ENCODE data around the gene CNTN6.

CNTN6 gene

DNA sequence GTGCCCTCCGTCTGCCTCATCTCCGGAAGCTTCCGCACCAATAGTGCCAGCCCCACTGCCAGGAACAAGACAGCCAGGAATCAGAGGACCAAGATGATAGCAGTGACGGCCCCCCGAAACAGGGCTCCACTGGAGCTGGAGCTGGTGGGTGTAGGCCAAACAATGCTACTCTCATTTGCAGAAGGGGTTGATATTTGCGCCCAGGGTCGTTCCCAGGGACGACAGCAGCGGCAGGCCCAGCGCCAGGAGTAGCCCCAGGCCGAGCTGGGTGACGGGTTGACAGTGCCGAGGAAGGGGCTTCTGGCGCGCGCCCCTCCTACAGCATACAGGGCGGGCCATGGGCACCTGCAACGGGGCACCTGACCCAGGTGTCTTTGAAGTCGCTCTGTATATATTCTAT lies 301.4 kb downstream of the CNTN6 start:
- TF ChIP-seq ZFX (IDR thresholded peaks at IDR 0.05; ENCODE audit: borderline replicate concordance) = no peak
- TF ChIP-seq, protein P1, sequence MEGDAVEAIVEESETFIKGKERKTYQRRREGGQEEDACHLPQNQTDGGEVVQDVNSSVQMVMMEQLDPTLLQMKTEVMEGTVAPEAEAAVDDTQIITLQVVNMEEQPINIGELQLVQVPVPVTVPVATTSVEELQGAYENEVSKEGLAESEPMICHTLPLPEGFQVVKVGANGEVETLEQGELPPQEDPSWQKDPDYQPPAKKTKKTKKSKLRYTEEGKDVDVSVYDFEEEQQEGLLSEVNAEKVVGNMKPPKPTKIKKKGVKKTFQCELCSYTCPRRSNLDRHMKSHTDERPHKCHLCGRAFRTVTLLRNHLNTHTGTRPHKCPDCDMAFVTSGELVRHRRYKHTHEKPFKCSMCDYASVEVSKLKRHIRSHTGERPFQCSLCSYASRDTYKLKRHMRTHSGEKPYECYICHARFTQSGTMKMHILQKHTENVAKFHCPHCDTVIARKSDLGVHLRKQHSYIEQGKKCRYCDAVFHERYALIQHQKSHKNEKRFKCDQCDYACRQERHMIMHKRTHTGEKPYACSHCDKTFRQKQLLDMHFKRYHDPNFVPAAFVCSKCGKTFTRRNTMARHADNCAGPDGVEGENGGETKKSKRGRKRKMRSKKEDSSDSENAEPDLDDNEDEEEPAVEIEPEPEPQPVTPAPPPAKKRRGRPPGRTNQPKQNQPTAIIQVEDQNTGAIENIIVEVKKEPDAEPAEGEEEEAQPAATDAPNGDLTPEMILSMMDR (IDR thresholded peaks at IDR 0.05) = no peak
- H3K27ac ChIP-seq = no peak overlapping the region

GRCh38 chr3:1400571-1400970 lies 307.7 kb downstream of the CNTN6 start:
- TF ChIP-seq, protein P1 (IDR thresholded peaks at IDR 0.05) = no peak
- no peak for TF ChIP-seq ZFX (IDR thresholded peaks at IDR 0.05; ENCODE audit: borderline replicate concordance)
- no peak overlapping the region for H3K27ac ChIP-seq

DNA sequence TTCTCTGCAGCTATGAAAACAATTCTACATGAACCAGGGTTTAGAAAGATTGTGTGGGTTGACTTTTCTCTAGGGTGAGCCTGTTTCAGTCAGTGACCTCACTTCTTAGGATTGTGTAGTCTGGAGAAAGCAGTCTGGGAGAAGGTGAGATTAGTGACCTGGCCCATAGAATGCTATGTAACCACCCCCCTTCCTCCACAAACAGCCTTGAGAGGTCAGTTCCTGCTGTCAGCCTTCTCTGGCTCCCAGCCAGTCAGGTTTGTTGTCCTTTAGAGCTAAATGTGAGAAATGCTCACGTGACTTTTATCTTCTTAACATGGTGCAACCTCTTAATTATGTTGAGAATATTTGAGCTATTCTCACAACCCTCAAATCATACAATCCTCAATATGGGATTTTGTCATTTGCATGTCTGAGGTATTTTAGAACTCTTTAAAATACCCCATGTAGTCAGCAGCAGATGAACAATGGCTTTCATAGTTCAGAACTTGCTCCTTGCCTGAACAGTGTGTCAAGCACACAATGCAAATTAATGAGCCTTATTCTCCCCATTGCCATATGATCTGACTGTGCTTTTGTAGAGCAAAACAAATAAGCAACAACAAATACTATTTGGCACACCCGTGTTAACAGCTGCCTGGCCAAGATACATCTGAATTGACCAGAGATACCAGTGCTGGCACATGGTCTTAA lies 311.6 kb downstream of the CNTN6 start:
- no peak for TF ChIP-seq ZFX (IDR thresholded peaks at IDR 0.05; ENCODE audit: borderline replicate concordance)
- TF ChIP-seq, protein P1 (IDR thresholded peaks at IDR 0.05) = no peak
- peak overlapping the region; percentile 49 for H3K27ac ChIP-seq

- H3K27ac ChIP-seq = no peak overlapping the region
Observed at GRCh38 chr3:1406250-1406649, 313.4 kb downstream of the CNTN6 start.

GRCh38 chr3:1421577-1421976 lies 328.8 kb downstream of the CNTN6 start:
- TF ChIP-seq ZFX (IDR thresholded peaks at IDR 0.05; ENCODE audit: borderline replicate concordance) = no peak
- TF ChIP-seq, protein P1 (IDR thresholded peaks at IDR 0.05) = no peak
- no peak overlapping the region for H3K27ac ChIP-seq

More at GRCh38 chr3:1406250-1406649, 313.4 kb downstream of the CNTN6 start:
- TF ChIP-seq, protein P1 (IDR thresholded peaks at IDR 0.05) = no peak
- no peak for TF ChIP-seq ZFX (IDR thresholded peaks at IDR 0.05; ENCODE audit: borderline replicate concordance)

DNA sequence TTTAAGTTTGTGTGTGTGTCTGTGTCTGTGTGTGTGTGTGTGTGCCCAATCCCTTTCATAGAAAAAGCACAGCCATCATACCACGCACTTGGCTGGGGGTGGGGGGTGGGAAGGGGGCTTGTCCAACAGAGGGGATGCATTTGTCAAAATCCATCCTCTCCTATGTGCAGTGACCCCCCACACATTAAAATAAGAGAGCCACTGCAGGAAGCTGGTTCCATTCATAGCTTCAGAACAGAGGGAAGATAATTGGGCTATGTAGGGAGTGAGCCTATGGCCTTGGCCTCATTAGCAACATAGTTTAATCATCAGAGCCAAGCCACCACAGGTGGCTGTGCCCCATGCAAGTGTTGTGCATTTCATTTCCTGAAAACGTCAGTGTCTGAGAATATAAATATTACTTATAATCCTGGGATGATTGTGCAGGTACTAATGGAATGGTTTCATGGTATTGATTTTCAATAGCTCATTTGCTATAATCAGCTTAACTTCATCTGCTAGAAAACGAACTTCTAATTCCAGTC lies 330.8 kb downstream of the CNTN6 start:
- TF ChIP-seq ZFX (IDR thresholded peaks at IDR 0.05; ENCODE audit: borderline replicate concordance) = no peak
- TF ChIP-seq, protein P1 (IDR thresholded peaks at IDR 0.05) = no peak
- H3K27ac ChIP-seq = no peak overlapping the region

DNA sequence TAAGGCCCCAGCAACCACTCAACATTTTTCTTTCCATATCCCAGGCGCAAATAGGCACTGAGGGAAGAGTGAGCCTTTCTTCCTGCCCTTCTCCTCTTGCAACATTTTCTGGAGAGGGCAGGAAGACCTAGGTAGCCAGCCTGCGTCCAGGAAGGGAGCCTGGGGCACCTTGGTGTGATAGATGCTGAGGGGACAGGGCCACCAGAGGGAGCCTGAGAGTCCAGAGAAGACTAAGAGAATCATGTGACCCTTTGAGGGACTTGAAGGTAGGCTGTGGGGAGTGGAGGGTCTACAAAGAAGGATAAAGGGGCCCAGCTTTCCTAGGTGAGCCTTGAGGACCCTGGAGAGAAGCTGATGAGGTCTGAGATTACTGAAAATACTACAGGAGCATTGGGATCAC lies 346.6 kb downstream of the CNTN6 start:
- H3K27ac ChIP-seq = no peak overlapping the region
- TF ChIP-seq ZFX (IDR thresholded peaks at IDR 0.05; ENCODE audit: borderline replicate concordance) = no peak
- TF ChIP-seq, protein P1 (IDR thresholded peaks at IDR 0.05) = peak; percentile 74
